PC-3 (cell line): ENCODE measurements around the gene GRM1. TPM values are rescaled to one million over a fixed set of nuclear protein-coding genes. Genes with fewer than 3 reads are reported as not detected.

Source experiments
- ATAC-seq: fragments of 200-7000 bp; cut with Tn5 transposase; 2 replicates; pipeline ENCODE4 v1.9.1; 2020; ENCODE audit warnings: mild to moderate bottlenecking, moderate library complexity
- BruUV-seq: library from RNA; stranded (reverse); fragments of 400-500 nt; replicated peaks from 2 replicates; lab custom pipeline; 2021; lab: Mats Ljungman, UMichigan
- CTCF ChIA-PET: fragments of 300-600 bp; sonication (Branson Sonifier 250); formaldehyde crosslinking; loops from one replicate; lab custom pipeline; 2022; ENCODE audit warnings: antibody characterized with exemption; lab: Charles Lee
- POLR2A ChIA-PET: fragments of 300-600 bp; sonication (Branson Sonifier 250); formaldehyde crosslinking; loops from one replicate; lab custom pipeline; 2022; ENCODE audit warnings: antibody characterized with exemption; ENCODE audit not compliant: unreplicated experiment; lab: Charles Lee
- DNase-seq: peaks from one replicate; pipeline ENCODE4 v3.0.0-alpha.2; 2015
- H2AFZ ChIP-seq: fragments of 300-600 bp; sonication (generic); 2 replicates; pipeline ENCODE4 v1.6.0; 2016; ENCODE audit warnings: antibody characterized with exemption, low read length
- H3F3A ChIP-seq: fragments of 300-600 bp; sonication (generic); one replicate; pipeline ENCODE4 v1.6.0; 2017; ENCODE audit warnings: antibody characterized with exemption, low read length, control low read depth, mild to moderate bottlenecking; ENCODE audit not compliant: unreplicated experiment
- H3K27ac ChIP-seq: fragments of 300-600 bp; sonication (generic); 2 replicates; pipeline ENCODE4 v1.5.1; 2016; ENCODE audit warnings: mild to moderate bottlenecking, low read length
- H3K27me3 ChIP-seq: fragments of 300-600 bp; sonication (generic); 2 replicates; pipeline ENCODE4 v1.6.1; 2016; ENCODE audit warnings: low read length, mixed read lengths
- H3K36me3 ChIP-seq: fragments of 300-600 bp; sonication (generic); 2 replicates; pipeline ENCODE4 v1.6.1; 2016; ENCODE audit warnings: low read depth, mixed run types, low read length, mixed read lengths
- H3K4me1 ChIP-seq: fragments of 300-600 bp; sonication (generic); 2 replicates; pipeline ENCODE4 v1.5.1; 2016; ENCODE audit warnings: low read length; ENCODE audit not compliant: insufficient read depth
- H3K4me2 ChIP-seq: fragments of 300-600 bp; sonication (generic); 2 replicates; pipeline ENCODE4 v1.6.0; 2016; ENCODE audit warnings: low read length
- H3K4me3 ChIP-seq: fragments of 300-600 bp; sonication (generic); 2 replicates; pipeline ENCODE4 v1.5.1; 2016; ENCODE audit warnings: mild to moderate bottlenecking, low read length, mixed read lengths
- H3K79me2 ChIP-seq: fragments of 300-600 bp; sonication (generic); 2 replicates; pipeline ENCODE4 v1.6.1; 2017; ENCODE audit warnings: low read length, mixed read lengths
- H3K9ac ChIP-seq: fragments of 300-600 bp; sonication (generic); 2 replicates; pipeline ENCODE4 v1.6.0; 2016; ENCODE audit warnings: mild to moderate bottlenecking, low read length
- H3K9me2 ChIP-seq: fragments of 300-600 bp; sonication (generic); replicated peaks from 2 replicates; pipeline ENCODE4 v1.6.1; 2016; ENCODE audit warnings: mixed run types, low read length, mixed read lengths
- H3K9me3 ChIP-seq: fragments of 300-600 bp; sonication (generic); 2 replicates; pipeline ENCODE4 v1.6.1; 2016; ENCODE audit warnings: low read length, mixed read lengths
- H4K20me1 ChIP-seq: fragments of 300-600 bp; sonication (generic); 2 replicates; pipeline ENCODE4 v1.6.1; 2016; ENCODE audit warnings: low read length, mixed read lengths
- EZH2 ChIP-seq: fragments of 300-600 bp; sonication (generic); IDR thresholded peaks from one replicate; pipeline ENCODE4 v1.6.1; 2017; ENCODE audit warnings: antibody characterized with exemption, mild to moderate bottlenecking, low read length; ENCODE audit not compliant: unreplicated experiment
- EZH2phosphoT487 ChIP-seq: fragments of 300-600 bp; sonication (generic); IDR thresholded peaks from 2 replicates; pipeline ENCODE4 v1.6.1; 2018; ENCODE audit warnings: mild to moderate bottlenecking, antibody characterized with exemption, low read length, borderline replicate concordance
- intact Hi-C: fragments of 100-400 bp; cut with micrococcal nuclease; formaldehyde crosslinking; loops from 2 replicates; pipeline ENCODE4 v1.9.0; 2023
- total RNA-seq: library from RNA; depleted of rRNA; stranded (reverse); fragments of >200 nt; gene quantifications from 2 replicates; pipeline ENCODE4 v1.2.3, GENCODE V29; 2014
- TF ChIP-seq, protein P1 (sequence below): fragments of 300-600 bp; sonication (generic); conservative IDR thresholded peaks from 2 replicates; pipeline ENCODE4 v1.5.1; 2017; ENCODE audit warnings: antibody characterized with exemption, low read depth, mild to moderate bottlenecking, low read length

GRM1 gene
- total RNA-seq, 1 experiment from 2014 or later = 0.11 TPM

DNA sequence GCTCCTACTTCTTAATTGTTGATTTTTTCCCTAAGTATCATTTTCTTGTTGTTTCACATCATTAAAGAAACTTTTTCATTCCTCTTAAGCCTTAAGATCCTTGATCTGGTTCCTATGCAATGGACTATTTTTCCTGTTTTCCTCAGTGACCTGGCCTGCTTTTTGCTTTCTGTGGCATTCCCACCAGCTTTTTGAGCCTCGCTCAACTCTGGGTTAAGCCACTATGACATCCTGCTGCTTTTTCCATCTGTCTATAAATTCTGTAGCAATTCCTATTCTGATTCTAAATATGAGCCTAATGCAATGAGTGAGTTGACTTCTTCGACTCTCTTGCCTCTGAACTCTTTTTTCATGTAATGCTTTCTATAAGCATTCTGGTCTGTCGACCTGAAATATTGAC is 160.3 kb downstream of the GRM1 start:
- Histone ChIP-seq H3K36me3 (no peaks in the 10 kb centered on the region), H4K20me1 (no peaks in the 10 kb centered on the region), H3F3A (no peaks in the 10 kb centered on the region), H3K9me2 (no peaks in the 10 kb centered on the region), H3K79me2 (no peaks in the 10 kb centered on the region), H3K9me3 (no peaks in the 10 kb centered on the region), H2AFZ (no peak overlapping the region), H3K27ac (no peak overlapping the region), H3K27me3 (peaks cover 33% of the 10 kb centered on the region), H3K9ac (no peak overlapping the region), H3K4me1 (no peaks in the 10 kb centered on the region), H3K4me3 (no peak overlapping the region), H3K4me2 (no peak overlapping the region)
- intact Hi-C loops = no loop called here
- no peak for TF ChIP-seq EZH2phosphoT487
- TF ChIP-seq EZH2 = no peak
- TF ChIP-seq, protein P1, sequence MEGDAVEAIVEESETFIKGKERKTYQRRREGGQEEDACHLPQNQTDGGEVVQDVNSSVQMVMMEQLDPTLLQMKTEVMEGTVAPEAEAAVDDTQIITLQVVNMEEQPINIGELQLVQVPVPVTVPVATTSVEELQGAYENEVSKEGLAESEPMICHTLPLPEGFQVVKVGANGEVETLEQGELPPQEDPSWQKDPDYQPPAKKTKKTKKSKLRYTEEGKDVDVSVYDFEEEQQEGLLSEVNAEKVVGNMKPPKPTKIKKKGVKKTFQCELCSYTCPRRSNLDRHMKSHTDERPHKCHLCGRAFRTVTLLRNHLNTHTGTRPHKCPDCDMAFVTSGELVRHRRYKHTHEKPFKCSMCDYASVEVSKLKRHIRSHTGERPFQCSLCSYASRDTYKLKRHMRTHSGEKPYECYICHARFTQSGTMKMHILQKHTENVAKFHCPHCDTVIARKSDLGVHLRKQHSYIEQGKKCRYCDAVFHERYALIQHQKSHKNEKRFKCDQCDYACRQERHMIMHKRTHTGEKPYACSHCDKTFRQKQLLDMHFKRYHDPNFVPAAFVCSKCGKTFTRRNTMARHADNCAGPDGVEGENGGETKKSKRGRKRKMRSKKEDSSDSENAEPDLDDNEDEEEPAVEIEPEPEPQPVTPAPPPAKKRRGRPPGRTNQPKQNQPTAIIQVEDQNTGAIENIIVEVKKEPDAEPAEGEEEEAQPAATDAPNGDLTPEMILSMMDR = no peak
- ATAC-seq = no peak
- no TSS peak for BruUV-seq
- ChIA-PET POLR2A (no interaction called here), CTCF (no interaction called here)
- DNase-seq = no peak

DNA sequence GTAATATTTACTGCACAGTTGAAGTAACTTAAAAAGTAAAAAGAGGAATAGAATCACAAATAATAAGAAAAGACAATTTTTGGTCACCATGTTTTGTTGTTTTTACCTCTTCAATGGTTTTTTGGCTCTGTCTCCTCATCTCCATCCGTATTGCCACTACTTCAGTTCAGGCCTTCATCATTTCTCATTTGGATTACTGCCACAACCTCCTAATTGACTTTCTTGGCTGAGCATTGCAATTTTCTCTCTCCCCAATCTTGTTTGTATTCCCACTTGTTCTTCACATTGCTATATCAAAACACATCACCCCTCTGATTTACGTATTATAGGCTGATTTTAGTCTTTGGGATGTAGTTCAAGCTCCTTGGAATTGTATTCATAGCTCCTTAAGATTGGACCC is 161.7 kb downstream of the GRM1 start:
- POLR2A ChIA-PET = no interaction called here
- H3K4me1 ChIP-seq = no peaks in the 10 kb centered on the region
- H3K79me2 ChIP-seq = no peaks in the 10 kb centered on the region
- no peaks in the 10 kb centered on the region for H3K9me3 ChIP-seq
- no peaks in the 10 kb centered on the region for H3F3A ChIP-seq
- no peak overlapping the region for H3K4me2 ChIP-seq
- no peak overlapping the region for H2AFZ ChIP-seq
- no peak for TF ChIP-seq EZH2phosphoT487
- no peak for TF ChIP-seq EZH2
- TF ChIP-seq, protein P1 = no peak
- intact Hi-C loops = no loop called here
- CTCF ChIA-PET = no interaction called here
- no peaks in the 10 kb centered on the region for H3K9me2 ChIP-seq
- no peak overlapping the region for H3K27ac ChIP-seq
- ATAC-seq = no peak
- BruUV-seq = no TSS peak
- H3K27me3 ChIP-seq = peaks cover 33% of the 10 kb centered on the region
- DNase-seq = no peak
- H3K9ac ChIP-seq = no peak overlapping the region
- no peak overlapping the region for H3K4me3 ChIP-seq
- H4K20me1 ChIP-seq = no peaks in the 10 kb centered on the region
- H3K36me3 ChIP-seq = no peaks in the 10 kb centered on the region

DNA sequence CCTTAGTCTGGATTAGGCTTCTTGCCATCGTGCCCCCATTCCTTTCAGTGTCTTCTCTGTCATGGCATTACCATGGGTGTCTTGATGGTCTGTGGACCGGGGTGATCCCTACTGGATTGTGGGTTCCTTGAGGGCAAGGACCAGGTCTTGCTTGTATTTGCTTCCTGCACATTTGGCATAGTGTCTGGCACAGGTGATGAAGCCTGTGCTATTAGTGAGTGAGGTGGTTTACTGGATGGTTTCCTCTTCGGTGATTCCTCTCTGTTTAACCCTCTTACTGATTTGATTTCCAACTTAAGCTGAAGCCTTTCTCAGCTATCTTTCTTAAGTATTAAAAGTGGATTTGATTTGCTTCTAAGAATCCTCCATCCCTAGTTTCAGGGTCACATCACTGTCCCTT is 162.3 kb downstream of the GRM1 start:
- Histone ChIP-seq H3K27ac (no peak overlapping the region), H3K36me3 (no peaks in the 10 kb centered on the region), H3F3A (no peaks in the 10 kb centered on the region), H3K9ac (no peak overlapping the region), H3K27me3 (peaks cover 33% of the 10 kb centered on the region), H3K9me3 (no peaks in the 10 kb centered on the region), H3K9me2 (no peaks in the 10 kb centered on the region), H3K4me3 (no peak overlapping the region), H4K20me1 (no peaks in the 10 kb centered on the region), H3K4me1 (no peaks in the 10 kb centered on the region), H3K4me2 (no peak overlapping the region), H3K79me2 (no peaks in the 10 kb centered on the region), H2AFZ (no peak overlapping the region)
- ATAC-seq (no peak), DNase-seq (no peak)
- ChIA-PET CTCF (no interaction called here), POLR2A (no interaction called here)
- no peak for TF ChIP-seq EZH2phosphoT487
- intact Hi-C loops = no loop called here
- BruUV-seq = no TSS peak
